ENCODE data around the gene UTS2R.

UTS2R gene

GRCh38 chr17:82371333-82372248, at the start of gene UTS2R:
Gene UTS2R (plus strand): TSS chr17:82371765. CDS start chr17:82374325, 2,560 bp downstream.
- DNase-seq = no peak

DNA sequence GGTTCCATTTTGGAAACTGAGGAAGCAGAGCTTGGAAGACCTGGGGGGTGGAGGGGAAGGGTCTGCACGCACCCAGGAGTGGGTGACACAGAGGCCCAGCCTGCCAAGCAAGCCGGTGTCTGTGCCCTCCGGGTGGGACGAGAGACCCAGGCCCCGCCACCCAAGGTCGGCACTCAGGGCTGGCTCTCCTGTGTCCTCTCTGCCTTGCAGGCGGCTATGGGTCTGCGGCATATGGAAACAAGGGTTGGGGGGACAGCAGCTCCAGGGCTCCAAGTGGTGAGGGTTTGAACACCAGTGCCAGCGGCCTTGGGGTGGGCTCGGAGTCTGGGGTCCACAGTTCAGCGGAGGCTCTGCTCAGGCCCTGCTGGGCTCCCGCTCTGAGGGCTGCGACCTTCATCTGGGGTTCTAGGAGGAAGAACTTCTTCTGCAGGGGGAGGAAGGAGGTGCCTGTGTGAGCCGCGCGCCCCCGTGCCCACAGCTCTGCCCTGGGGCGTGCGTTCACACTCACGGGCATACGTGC, 49.6 kb upstream of the UTS2R start:
- DNase-seq = no peak

DNA sequence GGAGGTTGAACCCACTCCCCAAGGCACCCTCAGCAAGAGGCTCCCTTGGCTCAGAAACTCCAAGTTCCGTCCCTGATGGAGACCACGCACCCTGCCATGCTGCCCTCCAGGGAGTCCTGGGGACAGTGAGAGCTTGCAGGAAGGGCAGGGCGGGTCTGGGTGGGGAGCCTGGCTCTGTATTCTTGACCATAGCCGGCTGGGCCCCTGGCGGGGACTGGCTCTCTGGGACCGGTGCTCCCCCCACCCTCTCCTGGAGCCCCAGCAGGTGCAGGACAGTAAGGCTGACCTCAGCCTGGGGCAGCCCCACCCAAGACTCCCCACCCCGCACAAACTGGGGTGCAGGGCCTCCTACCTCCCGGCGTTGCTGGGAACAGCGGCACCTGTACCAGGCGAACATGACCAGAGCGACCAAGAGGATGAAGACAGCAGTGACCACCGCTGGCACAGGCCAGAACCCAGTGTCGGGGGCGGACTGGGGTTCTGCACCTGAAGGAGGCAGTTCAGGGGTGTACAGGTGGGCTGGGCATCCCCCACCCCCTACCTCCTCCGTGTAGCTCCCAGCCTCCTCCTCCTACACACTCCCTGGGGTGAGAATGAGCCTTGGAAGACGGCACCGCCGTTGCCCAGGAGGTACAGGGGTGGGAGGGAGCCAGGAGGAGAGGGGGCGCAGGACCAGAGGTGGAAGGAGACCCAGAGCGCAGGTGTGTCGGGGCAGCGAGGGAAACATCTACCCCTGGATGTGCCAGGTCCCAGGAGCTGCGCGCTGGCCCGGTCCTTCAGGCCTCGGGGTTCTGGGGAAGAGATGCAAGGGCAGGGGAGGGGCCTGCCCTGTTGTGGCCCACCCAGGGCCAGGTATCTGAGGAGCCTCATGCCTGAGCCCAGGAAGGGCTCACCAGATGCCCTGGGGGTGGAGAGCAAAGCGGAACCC, 48.8 kb upstream of the UTS2R start:
- no peak for DNase-seq

DNA sequence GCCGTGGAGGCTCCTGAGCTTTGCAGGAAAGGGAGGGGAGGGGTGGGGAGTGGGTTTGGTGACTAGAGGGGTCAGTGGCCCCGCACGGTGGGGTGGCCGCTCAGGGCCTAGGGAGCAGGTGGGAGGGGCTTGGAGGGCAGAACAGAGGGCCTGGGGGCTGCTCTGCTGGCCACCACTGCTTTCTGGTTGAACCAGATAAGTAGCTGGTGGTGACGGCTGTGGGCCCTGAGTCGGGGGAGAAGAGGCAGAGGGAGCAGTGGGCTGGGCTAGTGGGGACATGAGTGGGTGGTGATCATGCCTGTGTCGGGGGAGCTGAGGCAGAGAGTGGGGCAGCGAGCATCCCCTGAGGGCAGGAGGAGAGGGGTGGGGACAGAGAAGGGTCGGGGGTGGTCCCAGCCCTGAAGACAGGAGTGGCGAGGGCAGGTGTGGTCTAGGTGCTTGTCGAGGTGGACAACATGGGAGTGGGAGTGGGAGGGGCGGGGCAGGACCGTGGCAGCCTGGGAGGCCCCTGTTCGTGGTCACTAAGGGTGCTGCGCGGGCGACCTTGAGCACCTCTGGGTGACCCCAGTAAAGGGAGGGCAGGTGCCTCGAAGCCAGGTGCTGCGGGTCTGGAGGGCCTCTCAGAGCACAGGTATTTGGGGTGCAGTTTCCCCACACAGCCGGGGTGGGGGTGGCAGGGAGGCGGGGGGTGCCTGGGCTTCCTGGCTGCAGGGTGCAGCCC, 47.9 kb upstream of the UTS2R start:
- no peak for DNase-seq

- no peak for DNase-seq
These were observed 46.8 kb upstream of the UTS2R start for GRCh38 chr17:82324566-82325285.

DNA sequence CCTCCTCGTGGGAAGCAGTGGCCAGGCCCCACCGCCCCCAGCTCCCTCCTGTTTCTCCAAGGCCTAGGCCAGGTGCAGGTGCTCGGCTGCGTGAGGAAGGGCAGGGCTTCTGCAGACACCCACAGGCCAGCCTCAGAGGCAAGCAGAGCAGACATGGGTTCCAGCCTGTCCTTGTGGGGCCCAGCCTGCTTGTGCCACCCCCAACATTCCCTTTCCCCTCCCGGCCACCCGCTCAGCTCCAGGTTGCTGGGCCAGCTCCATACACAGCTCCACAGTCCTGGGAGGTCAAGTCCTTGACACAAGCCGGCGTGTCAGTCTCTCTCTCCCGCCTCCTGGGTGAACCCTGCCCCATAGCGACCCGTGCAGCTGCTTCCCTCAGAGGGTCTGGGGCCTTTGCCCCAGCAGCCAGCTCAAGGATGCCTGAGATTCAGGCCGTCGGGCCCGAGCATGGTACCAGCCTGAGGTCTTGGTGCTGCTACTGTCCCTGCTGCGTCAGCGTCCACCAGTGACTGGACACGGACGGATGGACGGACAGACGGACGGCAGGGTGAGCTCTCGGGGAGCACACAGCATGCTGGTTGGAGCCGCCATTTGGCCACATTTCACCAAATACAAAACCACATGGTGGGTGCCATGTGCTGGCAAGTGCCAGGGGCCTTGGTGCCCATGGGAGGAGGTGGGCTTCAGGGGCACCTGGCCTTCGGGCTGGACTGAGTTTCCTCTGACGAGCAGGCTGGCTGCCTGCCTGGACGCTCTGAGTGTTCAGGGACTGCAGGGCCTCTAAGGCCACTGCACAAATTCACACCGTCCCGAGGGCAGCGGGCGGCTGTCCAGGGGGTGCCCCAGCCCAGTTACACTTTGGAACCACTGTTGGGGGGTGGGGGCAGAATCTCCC, 46.0 kb upstream of the UTS2R start:
- DNase-seq = no peak

DNA sequence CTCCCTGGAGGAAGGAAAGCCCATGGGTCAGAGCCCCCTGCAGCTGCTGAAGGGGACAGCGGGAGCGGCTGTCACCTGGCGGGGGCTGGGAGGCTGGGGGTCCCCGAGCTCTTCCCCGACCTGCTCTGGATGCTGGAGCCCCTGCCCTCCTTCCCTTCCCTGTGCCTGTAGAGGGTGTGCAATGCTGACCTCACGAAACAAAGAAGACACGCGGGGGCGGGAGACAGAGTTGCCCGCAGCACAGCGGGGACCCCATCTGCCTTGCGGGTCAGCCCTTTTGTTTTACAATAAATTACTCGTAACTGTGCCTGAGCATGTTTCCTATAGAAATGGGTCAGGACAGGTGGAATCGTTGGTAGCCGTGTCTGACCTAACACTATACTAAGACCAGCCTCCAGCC, 44.3 kb upstream of the UTS2R start:
- DNase-seq = no peak

DNA sequence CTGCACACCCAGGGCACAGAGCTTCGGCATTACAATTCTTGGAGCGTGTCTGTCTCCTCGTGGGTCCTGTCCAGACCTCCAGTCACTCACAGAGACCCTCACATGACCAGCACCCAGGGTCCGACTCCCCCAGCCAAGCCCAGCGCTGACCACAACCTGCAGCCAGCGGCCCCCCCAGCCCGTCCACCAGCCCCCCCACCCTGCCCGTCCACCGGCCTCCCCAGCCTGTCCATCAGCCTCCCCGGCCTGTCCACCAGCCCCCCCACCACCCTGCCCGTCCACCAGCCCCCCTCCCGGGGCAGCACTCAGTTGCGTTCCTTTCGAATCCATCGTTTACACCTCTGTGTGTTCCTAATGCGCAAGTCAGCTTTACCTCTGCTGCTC, 43.8 kb upstream of the UTS2R start:
- DNase-seq = no peak

DNA sequence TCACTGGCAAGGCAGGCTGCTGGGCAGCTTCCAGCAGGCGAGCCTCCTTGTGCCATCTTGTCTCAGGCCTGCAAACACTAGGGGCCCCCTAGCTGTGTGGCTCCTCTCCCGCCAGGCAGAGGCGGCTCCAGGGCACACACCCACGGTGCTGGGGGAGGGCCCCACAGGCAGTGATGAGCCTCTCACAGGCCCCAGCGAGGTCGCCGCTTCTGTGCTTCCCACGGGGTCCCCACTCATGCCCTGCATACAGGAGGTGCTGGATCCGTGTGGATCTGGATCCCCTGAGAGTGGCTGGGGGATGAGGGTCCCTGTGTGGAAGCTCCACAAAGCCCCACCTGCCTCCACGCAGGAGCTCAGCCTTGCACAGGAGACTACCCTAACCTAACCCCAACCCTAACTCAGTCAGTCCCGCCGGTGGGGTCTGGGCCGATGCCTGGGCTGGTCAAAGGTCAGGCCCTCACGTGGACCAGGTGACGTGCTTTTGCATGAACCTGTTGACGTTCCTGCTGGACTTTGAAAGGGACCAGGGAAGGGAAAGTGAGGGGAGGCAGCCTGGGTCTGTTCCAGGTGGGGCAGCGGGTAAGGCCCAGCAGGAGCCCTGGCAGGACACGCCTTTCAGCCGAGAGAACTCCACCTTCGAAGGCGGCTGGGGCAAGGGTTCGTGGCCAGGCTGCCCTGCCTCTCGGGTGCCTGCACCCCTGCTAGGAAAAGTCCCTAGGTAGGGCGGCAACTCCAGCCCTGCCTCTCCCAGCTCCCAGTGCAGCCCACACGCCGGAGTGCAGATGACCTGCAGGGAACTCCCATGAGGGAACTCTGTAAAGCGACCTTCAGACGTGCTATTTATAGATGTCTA, 43.2 kb upstream of the UTS2R start:
- no peak for DNase-seq

DNA sequence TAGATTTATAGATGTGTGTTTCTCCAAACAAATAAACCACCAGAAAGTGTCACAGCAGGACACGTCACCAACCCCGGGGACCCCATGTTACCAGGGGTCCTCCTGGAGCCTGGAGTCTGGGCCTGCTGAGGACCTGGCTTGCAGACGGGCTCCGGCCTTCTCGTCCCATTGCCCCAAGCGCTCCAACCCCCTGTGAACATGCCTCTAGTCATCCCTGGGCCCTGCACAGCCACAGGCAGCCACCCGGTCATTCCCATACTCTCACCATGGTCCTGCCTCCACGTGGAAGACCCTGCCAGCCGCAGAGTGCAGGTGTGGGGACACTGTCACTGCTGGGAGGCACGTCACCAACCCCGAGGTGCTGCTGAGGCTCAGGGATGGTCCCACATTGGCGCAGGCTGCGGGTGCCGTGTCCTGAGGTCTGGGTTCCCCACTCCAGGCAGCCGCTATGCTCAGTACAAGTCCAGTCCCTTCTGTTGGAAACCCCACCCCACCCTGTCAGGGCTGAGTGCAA, 42.5 kb upstream of the UTS2R start:
- DNase-seq = no peak

GRCh38 chr17:82329683-82330321, 41.8 kb upstream of the UTS2R start:
- no peak for DNase-seq

DNA sequence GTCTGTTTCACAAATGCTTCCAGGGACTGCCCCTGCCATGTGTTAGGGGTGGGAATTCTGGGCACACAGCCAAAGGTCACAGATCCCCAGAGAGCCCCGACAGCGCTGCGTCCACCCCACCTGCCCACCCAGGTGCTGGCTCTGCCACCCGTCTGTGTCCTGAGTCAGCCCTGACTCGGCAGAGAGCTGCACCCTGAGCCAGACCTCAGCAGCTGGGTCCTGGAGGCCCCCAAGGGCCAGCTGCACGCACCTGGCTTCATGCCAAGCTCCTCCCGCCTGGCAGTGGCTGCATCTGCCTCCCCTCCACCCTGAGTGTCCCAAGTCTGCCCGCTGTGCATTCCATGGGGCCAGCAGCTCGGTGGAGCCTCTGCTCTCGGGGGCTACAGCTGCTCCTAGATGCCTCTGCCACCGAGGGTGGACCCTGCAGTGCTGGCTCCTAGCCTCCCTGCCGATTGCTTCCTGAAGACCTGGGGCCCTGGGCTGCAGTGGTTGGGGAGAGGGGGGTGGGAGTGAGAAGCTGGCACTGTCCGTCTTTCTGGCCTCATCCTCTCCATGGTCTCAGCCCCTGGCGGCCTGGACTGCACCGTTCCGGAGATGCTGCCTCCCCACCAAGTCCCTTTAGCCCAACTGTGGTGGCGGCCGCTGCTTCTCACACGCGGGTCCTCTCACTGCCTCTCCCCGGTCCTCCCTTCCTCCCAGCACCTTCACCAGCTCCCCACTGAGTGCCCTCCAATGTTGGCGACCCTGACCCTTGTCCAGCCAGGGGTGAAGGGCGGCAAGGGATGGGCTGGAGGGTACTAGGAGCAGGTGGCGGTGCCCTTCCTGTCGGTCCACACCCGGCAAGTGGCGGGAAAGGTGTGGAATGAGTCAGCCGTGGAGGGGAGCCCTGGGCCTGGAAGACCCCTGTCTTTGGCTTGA, 41.0 kb upstream of the UTS2R start:
- no peak for DNase-seq

GRCh38 chr17:82331345-82331939, 40.1 kb upstream of the UTS2R start:
- DNase-seq = no peak

DNA sequence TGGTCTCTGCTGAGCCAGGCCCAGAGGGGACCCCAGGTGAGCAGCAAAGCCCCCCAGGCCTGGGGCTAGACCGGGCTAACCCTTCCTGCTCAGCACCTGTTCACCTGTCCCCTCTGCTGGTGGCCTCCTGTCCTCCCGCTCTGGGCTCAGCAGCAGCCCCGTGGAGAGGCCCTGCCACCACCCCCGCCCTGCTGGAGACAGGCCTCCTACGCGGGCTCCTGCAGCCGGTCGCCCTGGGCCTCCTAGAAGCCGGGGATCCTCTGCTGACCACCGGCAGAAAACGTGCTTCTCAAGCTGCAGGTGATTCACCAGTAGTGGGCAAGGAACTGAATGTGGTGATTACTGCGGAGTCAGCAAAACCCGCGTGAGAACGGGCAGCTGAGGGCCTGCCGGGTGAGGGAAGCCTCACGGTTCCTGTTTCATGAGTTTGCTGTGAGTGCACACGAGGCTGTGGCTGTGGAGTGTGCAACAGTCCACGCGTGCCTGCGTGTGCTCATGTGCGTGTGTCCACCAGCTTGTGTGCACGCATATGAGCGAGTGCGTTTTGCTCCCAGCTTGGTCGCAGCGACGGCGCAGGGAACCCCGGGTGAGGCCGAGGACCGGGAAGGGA, 38.8 kb upstream of the UTS2R start:
- DNase-seq = peak; percentile 83

GRCh38 chr17:82333279-82334171, 38.0 kb upstream of the UTS2R start, which contains the start of gene SECTM1:
Gene SECTM1 (minus strand): TSS chr17:82333766. CDS start chr17:82327240, 6,526 bp downstream.
- DNase-seq = peak; percentile 63

- DNase-seq = no peak
These were observed 37.4 kb upstream of the UTS2R start for GRCh38 chr17:82334204-82334621.

Measured in suppressor macrophage treated with lipopolysaccharide for 4 hours (primary cell).